Posterior cingulate gyrus (tissue), 11 donors: ENCODE results near the gene ZBED1.
A peak's percentile ranks its signal among the peaks of the same experiment; 100 is the strongest.
"Not testable (repeated sequence)": the region's sequence is repeated elsewhere in the genome, so short reads cannot be mapped to it uniquely, and the experiment has no call there.

Experiments used
- DNase-seq, 10 donors: peaks; one replicate each; pipeline versions ENCODE4 v3.0.0 to v3.0.0-alpha.2; 2020 to 2021; ENCODE audit warnings: mixed read lengths in 3 of 10
- intact Hi-C: fragments of 100-400 bp; cut with DNase I; formaldehyde crosslinking; loops from one replicate; pipeline ENCODE4 v1.15.1; 2023

Gene ZBED1

DNA sequence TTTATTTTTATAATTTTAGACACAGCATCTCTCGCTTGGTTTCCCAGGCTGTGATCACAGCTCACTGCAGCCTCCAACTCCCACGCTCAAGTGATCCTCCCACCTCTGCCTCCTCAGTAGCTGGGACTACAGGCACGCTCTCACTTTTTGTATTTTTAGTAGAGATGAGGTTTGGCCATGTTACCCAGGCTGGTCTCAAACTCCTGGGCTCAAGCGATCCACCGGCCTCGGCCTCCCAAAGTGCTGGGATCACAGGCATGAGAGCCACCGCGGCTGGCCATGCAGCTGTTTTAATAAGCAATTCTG lies 39.1 kb downstream of the ZBED1 start:
- DNase-seq: peak in 2 of 10 donors; percentile 38 to 65
- intact Hi-C loops: no loop called here

DNA sequence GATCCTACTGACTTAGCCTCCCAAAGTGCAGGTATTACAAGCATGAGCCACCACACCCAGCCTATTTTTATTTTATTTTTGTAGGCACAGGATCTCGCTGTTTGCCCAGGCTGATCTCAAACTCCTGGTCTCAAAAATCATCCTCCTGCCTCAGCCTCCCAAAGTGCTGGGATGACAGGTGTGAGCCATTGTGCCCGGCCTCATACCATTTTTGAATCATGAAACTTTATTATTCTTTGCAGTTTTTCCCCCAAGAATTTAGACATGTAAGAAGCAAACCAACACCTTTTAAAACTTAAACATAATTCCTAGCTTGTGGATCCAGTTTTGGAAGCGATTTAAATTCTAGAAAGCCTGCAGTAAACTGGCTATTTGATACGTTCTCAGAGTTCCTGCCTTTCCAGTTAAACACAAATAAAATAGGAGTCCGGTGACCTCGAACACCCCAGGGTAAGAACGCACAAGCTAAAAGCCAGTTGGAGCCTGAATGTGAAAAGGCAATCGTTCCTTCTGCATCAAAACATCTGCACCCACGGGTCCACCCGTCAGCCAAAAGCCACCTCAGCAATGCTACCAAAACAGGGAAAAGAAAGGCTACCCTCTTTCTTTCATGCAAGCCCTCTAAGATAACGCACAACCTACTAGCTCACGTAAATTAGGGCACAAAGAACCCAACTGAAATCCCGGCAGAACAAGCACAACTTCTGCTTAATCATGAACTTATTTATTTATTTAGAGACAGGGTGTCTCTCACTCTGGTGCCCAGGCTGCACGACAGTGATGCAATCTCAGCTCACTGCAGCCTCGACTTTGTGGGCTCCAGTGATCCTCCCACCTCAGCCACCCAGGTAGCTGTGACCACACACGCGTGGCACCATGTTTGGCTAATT lies 39.7 kb downstream of the ZBED1 start:
- intact Hi-C loops: not testable (repeated sequence)
- DNase-seq: peak in 1 of 10 donors; percentile 34

DNA sequence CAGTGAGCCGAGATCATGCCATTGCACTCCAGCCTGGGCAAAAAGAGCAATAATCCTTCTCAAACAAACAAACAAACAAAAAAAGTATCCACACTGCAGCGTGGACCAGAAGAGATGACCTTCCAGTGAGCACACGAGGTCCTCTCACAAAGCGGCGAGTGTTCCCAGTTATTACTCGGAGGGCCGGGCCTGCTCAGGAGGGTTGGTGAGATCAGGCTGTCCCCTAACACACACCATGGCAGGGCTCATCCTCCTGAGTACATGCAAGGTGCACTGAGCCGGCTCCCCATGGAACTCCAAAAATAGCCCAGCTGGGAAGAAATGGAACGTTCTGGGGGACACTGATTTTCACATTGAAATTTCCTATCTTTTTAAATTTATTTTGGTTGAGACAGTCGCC lies 40.7 kb downstream of the ZBED1 start:
- intact Hi-C loops: not testable (repeated sequence)
- DNase-seq: peak in 2 of 10 donors; percentile 18 to 44

DNA sequence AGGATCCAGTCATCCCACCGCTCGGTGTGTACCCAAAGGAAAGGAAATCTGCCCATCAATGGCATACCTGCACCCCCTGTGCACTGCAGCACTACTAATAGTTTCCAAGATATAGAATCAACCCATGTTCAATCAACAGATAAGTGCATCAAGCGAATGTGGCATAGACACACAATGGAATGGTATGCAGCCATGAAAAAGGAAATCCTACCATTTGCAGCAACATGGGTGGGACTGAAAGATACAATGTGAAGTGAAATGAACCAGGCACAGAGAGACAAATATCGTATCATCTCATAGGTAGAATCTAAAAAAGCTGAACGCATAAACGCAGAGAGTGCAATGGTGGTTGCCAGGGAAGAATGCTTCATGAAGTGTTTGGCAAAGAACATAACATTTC lies 42.5 kb downstream of the ZBED1 start:
- intact Hi-C loops: no loop called here
- DNase-seq: no peak

DNA sequence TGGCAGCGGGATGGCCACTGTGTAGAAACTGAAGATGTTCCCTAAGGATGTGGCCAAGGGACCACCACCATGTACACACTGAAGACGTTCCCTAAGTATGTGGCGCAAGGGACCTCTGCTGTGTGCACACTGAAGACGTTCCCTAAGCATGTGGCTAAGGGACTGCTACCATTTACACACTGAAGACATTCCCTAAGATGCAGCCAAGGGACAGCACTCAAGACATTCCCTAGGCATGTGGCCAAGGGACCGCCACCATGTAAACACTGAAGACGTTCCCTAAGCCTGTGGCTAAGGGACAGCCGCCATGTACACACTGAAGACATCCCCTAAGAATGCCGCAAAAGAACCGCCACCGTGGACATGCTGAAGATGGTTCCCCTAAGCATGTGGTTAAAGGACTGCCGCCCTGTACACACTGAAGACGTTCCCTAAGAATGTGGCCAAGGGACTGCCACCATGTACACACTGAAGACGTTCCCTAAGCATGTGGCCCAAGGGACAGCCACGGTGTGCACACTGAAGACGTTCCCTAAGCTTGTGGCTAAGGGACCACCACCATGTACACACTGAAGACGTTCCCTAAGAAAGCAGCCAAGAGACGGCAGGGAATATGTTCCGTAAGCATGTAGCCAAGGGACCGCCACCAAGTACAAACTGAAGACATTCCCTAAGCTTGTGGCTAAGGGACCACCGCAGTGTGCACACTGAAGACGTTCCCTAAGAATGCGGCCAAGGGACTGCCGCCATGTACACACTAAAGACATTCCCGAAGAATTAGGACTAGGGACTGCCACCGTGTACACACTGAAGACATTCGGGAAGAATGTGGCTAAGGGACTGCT lies 43.3 kb downstream of the ZBED1 start:
- intact Hi-C loops: no loop called here
- DNase-seq: peak in 1 of 10 donors; percentile 50

DNA sequence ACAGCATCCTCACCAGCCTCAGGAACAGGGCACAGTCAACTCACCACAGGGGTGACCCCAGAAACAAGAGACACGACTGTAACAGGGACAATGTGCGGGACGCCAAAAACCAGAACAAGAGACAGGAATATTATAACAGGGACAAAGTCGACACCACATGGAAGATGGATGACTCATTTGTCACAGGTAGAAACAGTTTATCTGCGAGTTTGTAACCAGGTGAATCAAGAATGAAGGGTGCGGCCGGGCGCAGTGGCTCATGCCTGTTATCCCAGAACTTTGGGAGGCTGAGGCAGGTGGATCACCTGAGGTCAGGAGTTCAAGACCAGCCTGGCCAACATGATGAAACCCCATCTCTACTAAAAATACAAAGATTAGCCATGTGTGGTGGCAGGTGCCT lies 44.7 kb downstream of the ZBED1 start:
- DNase-seq: peak in 1 of 10 donors; percentile 24
- intact Hi-C loops: not testable (repeated sequence)

DNA sequence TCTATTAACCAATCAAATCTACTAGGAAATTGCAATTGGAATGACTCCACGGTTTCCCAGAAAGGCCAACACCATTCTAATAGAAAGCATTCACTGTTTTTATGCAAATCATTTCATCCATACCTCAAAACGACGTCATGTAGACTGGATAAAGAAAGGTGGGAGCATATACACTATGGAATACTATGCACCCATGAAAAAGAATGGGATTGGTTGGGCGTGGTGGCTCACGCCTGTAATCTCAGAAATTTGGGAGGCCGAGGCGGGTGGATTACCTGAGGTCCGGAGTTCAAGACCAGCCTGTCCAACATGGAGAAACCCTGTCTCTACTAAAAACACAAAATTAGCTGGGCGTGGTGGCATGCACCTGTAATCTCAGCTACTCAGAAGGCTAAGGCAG lies 46.2 kb downstream of the ZBED1 start:
- intact Hi-C loops: not testable (repeated sequence)
- peak in 1 of 10 donors; percentile 15 for DNase-seq

DNA sequence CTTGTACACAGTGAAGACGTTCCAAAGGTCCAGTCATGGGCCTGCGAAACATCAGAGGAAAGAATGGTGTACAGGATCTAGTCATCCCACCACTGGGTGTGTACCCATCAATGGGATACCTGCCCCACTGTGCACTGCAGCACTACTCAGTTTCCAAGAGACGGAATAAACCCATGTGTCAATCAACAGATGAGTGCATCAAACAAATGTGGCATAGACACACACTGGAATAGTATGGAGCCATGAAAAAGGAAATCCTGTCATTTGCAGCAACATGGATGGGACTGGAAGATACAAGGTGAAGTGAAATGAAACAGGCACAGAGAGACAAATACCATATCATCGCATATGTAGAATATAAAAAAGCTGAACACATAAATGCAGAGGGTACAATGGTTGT lies 48.0 kb downstream of the ZBED1 start:
- DNase-seq: no peak
- intact Hi-C loops: no loop called here

DNA sequence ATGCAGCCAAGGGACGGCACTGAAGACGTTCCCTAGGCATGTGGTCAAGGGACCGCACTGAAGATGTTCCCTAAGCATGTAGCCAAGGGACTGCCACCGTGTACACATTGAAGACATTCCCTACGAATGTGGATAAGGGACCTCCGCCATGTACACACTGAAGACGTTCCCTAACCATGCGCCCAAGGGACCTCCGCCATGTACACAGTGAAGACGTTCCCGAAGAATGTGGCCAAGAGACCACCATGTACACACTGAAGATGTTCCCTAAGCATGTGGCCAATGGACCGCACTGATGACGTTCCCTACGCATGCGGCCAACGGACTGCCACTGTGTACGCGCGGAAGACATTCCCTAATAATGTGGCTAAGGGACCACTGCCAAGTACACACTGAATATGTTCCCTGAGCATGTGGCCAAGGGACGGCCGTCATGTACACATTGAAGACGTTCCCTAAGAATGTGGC lies 48.4 kb downstream of the ZBED1 start:
- intact Hi-C loops: no loop called here
- DNase-seq: peak in 1 of 10 donors; percentile 34

DNA sequence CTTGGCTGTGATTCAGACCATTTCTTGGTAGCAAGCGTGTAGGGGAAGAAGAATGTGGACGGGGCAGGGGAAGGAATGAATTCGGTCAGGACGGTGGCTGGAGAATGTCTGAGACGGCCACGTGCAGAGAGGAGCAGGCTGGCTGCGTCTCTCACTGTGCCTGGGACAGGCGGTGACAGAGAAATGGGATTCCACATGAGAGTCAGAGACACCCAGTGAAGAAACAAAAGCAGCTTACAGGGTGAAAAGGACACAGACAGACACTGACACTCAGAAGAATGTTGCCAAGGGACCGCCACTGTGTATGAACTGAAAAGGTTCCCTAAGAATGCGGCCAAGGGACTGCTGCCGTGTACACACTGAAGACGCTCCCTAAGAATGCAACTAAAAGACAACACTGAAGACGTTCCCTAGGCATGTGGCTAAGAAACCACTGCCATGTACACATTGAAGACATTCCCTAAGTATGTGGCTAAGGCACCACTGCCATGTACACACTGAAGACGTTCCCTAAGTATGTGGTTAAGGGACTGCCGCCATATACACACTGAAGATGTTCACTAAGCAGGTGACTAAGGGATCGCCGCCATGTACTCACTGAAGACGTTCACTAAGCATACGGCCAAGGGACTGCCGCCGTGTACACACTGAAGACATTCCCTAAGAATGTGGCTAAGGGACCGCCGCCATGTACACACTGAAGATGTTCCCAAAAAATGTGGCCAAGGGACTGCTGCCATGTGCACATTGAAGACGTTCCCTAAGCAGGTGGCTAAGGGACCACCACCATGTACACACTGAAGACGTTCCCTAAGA lies 49.1 kb downstream of the ZBED1 start:
- peak in 1 of 10 donors; percentile 58 for DNase-seq
- intact Hi-C loops: no loop called here

DNA sequence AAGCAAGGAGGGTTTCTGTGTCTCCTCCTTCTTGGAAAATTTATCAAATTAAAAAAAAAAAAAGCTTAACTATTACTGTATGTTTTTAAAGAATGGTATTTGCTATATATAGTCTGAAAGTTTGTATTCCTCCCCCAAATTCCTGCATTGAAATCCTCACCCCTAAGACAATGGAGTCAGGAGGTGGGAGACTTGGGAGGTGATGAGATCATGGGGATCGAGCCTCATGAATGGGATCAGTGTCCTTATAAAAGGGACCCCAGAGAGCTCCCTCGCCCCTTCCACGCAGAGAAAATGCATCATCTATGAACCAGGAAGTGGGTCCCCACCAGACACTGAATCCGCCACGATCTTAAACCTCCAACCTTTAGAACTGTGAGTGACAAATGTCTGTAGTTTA lies 50.1 kb downstream of the ZBED1 start:
- peak in 1 of 10 donors; percentile 14 for DNase-seq
- intact Hi-C loops: no loop called here

DNA sequence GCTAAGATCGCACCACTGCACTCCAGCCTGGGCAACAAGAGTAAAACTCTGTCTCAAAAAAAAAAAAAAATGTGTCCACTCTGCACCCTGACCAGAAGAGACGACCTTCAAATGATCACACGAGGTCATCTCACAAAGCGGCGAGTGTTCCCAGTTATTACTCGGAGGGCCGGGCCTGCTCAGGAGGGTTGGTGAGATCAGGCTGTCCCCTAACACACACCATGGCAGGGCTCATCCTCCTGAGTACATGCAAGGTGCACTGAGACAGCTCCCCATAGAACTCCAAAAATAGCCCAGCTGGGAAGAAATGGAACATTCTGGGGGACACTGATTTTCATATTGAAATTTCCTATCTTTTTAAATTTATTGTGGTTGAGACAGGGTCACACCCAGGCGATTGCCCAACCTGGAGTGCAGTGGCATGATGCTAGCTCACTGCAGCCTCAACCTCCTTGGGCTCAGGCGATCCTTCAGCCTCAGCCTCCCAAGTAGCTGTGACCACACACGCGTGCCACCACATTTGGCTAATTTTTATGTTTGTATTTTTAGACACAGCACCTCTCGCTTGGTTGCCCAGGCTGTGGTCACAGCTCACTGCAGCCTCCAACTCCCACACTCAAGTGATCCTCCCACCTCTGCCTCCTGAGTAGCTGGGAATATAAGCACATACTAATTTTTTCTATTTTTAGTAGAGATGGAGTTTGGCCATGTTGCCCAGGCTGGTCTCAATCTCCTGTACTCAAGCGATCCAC lies 51.5 kb downstream of the ZBED1 start:
- DNase-seq: peak in 1 of 10 donors; percentile 34
- intact Hi-C loops: no loop called here

DNA sequence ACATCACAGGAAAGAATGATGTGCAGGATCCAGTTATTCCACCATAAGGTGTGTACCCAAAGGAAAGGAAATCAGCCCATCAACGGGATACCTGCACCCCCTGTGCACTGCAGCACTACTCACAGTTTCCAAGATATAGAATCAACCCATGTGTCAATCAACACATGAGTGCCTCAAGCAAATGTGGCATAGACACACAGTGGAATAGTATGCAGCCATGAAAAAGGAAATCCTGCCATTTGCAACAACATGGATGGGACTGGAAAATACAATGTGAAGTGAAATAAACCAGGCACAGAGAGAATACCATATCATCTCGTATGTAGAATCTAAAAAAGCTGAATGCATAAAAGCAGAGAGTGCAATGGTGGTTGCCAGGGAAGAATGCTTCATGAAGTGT lies 53.3 kb downstream of the ZBED1 start:
- DNase-seq: no peak
- intact Hi-C loops: no loop called here

DNA sequence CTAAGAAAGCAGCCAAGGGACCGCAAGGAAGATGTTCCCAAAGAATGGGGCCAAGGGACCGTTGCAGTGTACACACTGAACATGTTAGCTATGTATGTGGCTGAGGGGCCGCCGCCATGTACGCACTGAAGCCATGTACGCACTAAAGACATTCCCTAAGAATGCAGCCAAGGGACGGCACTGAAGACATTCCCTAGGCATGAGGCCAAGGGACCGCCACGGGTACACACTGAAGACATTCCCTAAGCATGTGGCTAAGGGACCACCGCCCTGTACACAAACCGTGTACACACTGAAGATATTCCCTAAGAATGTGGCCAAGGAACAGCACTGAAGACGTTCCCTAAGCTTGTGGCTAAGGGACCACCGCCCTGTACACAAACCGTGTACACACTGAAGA lies 54.0 kb downstream of the ZBED1 start:
- intact Hi-C loops: no loop called here
- peak in 1 of 10 donors; percentile 7 for DNase-seq

DNA sequence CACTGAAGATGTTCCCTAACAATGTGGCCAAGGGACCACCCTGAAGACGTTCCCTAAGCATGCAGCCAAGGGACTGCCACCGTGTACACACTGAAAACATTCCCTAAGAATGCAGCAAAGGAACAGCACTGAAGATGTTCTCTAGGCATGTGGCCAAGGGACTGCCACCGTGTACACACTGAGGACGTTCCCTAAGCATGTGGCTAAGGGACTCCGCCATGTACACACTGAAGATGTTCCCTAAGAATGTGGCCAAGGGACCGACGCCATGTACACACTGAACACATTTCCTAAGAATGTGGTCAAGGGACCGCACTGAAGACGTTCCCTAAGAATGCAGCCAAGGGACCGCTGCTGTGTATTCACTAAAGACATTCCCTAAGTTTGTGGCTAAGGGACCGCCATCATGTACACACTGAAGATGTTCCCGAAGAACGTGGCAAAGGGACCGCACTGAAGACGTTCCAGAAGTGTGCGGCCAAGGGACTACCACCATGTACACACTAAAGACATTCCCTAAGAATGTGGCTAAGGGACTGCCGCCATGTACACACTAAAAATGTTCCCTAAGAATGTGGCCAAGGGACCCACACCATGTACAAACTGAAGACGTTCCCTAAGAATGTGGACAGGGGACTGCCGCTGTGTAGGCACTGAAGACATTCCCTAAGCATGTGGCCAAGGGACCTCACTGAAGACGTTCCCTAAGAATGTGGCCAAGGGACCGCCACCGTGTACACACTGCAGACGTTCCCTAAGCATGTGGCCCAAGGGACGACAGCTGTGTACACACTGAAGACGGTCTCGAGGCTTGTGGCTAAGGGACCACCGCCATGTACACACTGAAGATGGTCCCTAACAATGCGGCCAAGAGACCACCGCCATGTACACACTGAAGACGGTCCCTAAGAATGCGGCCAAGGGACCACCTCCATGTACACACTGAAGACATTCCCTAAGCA lies 54.8 kb downstream of the ZBED1 start:
- intact Hi-C loops: no loop called here
- DNase-seq: peak in 1 of 10 donors; percentile 59

DNA sequence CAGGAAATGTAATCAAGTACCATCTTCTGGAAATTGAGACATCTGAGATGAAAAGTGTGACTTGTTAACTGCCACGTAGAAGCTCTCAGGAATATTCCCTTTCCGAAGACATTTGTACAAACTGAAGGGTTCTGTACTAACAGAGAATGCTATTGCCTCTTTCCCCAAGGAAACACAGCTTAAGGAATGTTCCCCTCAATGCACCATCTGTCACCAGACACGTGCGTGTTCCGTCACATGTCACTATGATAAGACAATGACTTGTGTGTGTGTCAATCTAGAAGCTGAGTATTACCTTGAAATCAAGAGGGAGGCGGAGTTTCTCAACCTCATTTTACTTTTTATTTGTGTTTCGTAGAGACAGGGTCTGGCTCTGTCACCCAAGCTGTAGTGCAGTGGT lies 58.1 kb downstream of the ZBED1 start:
- intact Hi-C loops: no loop called here
- no peak for DNase-seq

DNA sequence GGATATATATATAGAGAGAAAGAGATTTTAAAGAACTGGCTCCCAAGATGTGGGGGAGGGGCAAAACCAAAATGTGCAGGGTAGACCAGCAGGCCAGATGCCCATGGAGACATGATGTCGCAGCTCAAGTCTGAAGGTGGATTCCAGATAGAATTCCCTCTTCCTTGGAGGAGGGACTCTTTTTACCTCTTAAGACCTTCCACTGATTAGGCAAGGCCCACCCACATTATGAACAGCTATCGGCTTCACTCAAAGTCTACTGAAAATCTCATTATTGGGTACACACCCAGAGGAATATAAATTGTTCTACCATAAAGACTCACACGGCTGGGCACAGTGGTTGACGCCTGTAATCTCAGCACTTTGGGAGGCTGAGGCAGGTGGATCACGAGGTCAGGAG lies 59.3 kb downstream of the ZBED1 start:
- no peak for DNase-seq
- intact Hi-C loops: no loop called here

DNA sequence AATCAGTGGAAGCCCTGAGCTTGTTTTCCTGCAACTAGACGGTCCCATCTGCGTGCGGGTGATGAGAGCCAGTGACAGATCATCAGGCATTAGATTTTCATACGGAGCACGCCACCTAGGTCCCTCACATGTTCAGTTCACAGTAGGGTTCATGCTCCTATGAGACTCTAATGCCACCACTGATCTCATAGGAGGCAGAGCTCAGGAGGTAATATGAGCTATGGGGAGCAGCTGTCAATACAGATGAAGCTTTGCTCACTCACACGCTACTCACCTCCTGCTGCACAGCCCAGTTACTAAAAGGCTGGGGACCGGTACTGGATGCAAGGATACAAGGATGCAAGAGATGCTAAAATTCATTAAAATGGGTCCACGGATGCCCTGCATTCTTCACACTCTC lies 61.2 kb downstream of the ZBED1 start:
- intact Hi-C loops: no loop called here
- DNase-seq: no peak
